ENCODE data around the gene ANKK1. TPM values are rescaled to one million over a fixed set of nuclear protein-coding genes. Genes with fewer than 3 reads are reported as not detected.

Gene ANKK1
- total RNA-seq, 1 donor from 2014 or later, result not detected

DNA sequence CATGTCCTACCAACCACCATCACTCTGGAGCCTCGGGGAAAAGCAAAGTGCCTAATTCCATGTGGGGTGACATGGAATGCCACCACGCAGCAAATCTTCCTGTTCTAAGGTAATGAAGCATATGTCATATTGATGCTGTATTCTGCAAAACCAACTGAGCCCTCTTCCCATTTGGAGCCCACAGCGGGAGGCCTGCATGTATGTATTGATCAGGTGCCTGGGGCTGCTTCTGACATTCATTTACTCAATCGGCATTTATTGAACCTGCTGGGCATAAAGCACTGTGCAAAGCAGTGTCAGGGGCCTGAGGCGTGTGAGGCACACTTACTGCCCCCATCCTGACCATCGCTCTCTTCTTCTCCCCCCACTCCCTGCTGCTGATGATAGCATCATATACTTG is 39.1 kb downstream of the ANKK1 start:
- Histone ChIP-seq H3K4me2 (ENCODE audit: low read length) (no peak overlapping the region), H3K79me2 (ENCODE audit: insufficient read depth, low read length) (no peaks in the 10 kb centered on the region), H4K20me1 (ENCODE audit: insufficient read depth, low read length) (no peaks in the 10 kb centered on the region), H2AFZ (ENCODE audit: low read depth, low read length) (no peak overlapping the region), H3K9ac (ENCODE audit: low read length) (no peak overlapping the region), H3K36me3 (ENCODE audit: insufficient read depth, low read length) (no peaks in the 10 kb centered on the region), H3K27me3 (ENCODE audit: insufficient read depth, low read length) (no peaks in the 10 kb centered on the region), H3K9me3 (ENCODE audit: insufficient read depth, low read depth, low read length) (no peaks in the 10 kb centered on the region), H3K27ac (ENCODE audit: low read depth, low read length) (no peak overlapping the region), H3K4me3 (ENCODE audit: insufficient read depth, low read depth, low read length) (no peak overlapping the region), H3K4me1 (ENCODE audit: insufficient read depth, low read length) (no peaks in the 10 kb centered on the region)
- TF ChIP-seq, protein P1, sequence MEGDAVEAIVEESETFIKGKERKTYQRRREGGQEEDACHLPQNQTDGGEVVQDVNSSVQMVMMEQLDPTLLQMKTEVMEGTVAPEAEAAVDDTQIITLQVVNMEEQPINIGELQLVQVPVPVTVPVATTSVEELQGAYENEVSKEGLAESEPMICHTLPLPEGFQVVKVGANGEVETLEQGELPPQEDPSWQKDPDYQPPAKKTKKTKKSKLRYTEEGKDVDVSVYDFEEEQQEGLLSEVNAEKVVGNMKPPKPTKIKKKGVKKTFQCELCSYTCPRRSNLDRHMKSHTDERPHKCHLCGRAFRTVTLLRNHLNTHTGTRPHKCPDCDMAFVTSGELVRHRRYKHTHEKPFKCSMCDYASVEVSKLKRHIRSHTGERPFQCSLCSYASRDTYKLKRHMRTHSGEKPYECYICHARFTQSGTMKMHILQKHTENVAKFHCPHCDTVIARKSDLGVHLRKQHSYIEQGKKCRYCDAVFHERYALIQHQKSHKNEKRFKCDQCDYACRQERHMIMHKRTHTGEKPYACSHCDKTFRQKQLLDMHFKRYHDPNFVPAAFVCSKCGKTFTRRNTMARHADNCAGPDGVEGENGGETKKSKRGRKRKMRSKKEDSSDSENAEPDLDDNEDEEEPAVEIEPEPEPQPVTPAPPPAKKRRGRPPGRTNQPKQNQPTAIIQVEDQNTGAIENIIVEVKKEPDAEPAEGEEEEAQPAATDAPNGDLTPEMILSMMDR (IDR thresholded peaks at IDR 0.05; ENCODE audit: insufficient read depth, low read depth, low read length), result no peak
- no peak for TF ChIP-seq EZH2 (IDR thresholded peaks at IDR 0.05; ENCODE audit: insufficient read depth, low read length)
- peaks cover 1% of the 10 kb centered on the region for H3K36me3 Mint-ChIP-seq (ENCODE audit: low read depth, unreplicated experiment)
- H3K27ac Mint-ChIP-seq (ENCODE audit: unreplicated experiment), result no peak overlapping the region
- DNase-seq (ENCODE audit: low read depth), result no peak
- no peak overlapping the region for H3K4me3 Mint-ChIP-seq (ENCODE audit: unreplicated experiment)
- H3K9me3 Mint-ChIP-seq (ENCODE audit: unreplicated experiment), result no peaks in the 10 kb centered on the region
- H3K27me3 Mint-ChIP-seq (ENCODE audit: low read depth, unreplicated experiment), result peaks cover 22% of the 10 kb centered on the region
- H3K4me1 Mint-ChIP-seq (ENCODE audit: low read depth, unreplicated experiment), result no peaks in the 10 kb centered on the region
- no peak for FAIRE-seq

DNA sequence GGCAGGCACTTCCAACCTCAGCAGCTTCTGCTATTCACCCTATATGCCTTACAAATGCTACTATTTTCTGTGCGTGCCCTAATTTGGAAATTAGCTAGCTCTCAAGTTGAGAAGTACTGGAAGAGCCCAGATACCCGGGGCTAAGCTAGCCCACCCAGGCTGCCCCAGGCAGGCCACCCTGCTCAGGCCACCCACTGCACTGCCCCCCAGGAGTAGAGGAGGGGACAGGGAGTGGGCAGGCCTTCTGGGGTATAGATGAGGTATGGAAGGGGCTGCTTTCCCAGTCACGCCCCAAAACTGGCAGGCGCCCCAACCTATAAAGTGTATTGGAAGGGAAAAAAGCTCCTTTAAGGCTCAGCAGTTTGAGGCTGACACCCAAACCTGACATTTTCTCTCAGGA is 44.2 kb downstream of the ANKK1 start:
- Histone ChIP-seq H3K9me3 (ENCODE audit: insufficient read depth, low read depth, low read length) (no peaks in the 10 kb centered on the region), H3K4me1 (ENCODE audit: insufficient read depth, low read length) (no peaks in the 10 kb centered on the region), H3K27ac (ENCODE audit: low read depth, low read length) (no peak overlapping the region), H3K79me2 (ENCODE audit: insufficient read depth, low read length) (no peaks in the 10 kb centered on the region), H3K4me3 (ENCODE audit: insufficient read depth, low read depth, low read length) (no peak overlapping the region), H4K20me1 (ENCODE audit: insufficient read depth, low read length) (no peaks in the 10 kb centered on the region), H3K27me3 (ENCODE audit: insufficient read depth, low read length) (peaks cover 3% of the 10 kb centered on the region), H3K4me2 (ENCODE audit: low read length) (no peak overlapping the region), H2AFZ (ENCODE audit: low read depth, low read length) (no peak overlapping the region), H3K9ac (ENCODE audit: low read length) (no peak overlapping the region), H3K36me3 (ENCODE audit: insufficient read depth, low read length) (no peaks in the 10 kb centered on the region)
- Mint-ChIP-seq H3K27me3 (ENCODE audit: low read depth, unreplicated experiment) (peaks cover 39% of the 10 kb centered on the region), H3K4me3 (ENCODE audit: unreplicated experiment) (no peak overlapping the region), H3K9me3 (ENCODE audit: unreplicated experiment) (no peaks in the 10 kb centered on the region), H3K4me1 (ENCODE audit: low read depth, unreplicated experiment) (no peaks in the 10 kb centered on the region), H3K36me3 (ENCODE audit: low read depth, unreplicated experiment) (peaks cover 1% of the 10 kb centered on the region), H3K27ac (ENCODE audit: unreplicated experiment) (no peak overlapping the region)
- FAIRE-seq, result no peak
- TF ChIP-seq, protein P1 (IDR thresholded peaks at IDR 0.05; ENCODE audit: insufficient read depth, low read depth, low read length), result no peak
- TF ChIP-seq EZH2 (IDR thresholded peaks at IDR 0.05; ENCODE audit: insufficient read depth, low read length), result no peak
- no peak for DNase-seq (ENCODE audit: low read depth)

DNA sequence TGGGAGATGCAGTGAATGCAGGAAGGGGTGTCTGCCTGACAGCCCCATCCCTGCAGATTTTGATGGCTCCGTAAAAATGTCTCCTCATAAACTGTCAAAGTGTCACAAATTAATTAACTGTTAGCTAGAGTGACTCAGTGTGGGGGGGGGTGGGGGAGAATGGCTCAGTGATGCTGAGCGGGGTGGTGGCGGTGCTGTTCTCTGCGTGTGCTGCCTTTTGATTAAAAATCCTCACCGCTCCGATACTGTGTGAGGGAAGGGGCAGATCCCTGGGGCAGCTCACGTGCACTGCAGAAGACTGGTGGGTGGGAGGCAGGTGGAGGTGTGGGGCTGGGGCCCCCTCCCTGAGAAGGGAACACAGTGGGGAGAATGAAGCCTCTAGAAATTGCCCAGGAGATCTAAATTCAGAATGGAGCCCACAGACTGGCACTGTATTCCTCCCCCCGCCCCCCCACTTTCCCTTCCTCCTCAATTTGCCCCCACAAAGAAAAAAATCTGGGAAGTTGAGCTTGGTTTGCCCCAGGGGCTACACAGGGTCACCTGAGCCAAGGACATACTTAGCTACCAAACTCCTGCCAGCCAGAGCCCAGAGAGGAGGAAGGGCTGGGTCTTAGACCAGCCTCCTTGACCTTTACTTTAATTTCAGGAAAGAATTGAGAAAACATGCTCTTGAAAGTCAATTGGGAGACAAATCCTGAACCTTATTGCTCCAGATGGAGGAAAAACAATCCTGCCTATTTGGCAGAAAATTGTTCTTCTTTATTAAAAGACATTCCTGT is 47.8 kb downstream of the ANKK1 start:
- Histone ChIP-seq H3K9me3 (ENCODE audit: insufficient read depth, low read depth, low read length) (no peaks in the 10 kb centered on the region), H3K9ac (ENCODE audit: low read length) (no peak overlapping the region), H4K20me1 (ENCODE audit: insufficient read depth, low read length) (no peaks in the 10 kb centered on the region), H3K4me2 (ENCODE audit: low read length) (no peak overlapping the region), H3K4me3 (ENCODE audit: insufficient read depth, low read depth, low read length) (no peak overlapping the region), H2AFZ (ENCODE audit: low read depth, low read length) (no peak overlapping the region), H3K27me3 (ENCODE audit: insufficient read depth, low read length) (peaks cover 3% of the 10 kb centered on the region), H3K27ac (ENCODE audit: low read depth, low read length) (no peak overlapping the region), H3K79me2 (ENCODE audit: insufficient read depth, low read length) (no peaks in the 10 kb centered on the region), H3K36me3 (ENCODE audit: insufficient read depth, low read length) (no peaks in the 10 kb centered on the region), H3K4me1 (ENCODE audit: insufficient read depth, low read length) (no peaks in the 10 kb centered on the region)
- H3K27me3 Mint-ChIP-seq (ENCODE audit: low read depth, unreplicated experiment), result peaks cover 46% of the 10 kb centered on the region
- peaks cover 1% of the 10 kb centered on the region for H3K36me3 Mint-ChIP-seq (ENCODE audit: low read depth, unreplicated experiment)
- no peak for TF ChIP-seq EZH2 (IDR thresholded peaks at IDR 0.05; ENCODE audit: insufficient read depth, low read length)
- TF ChIP-seq, protein P1 (IDR thresholded peaks at IDR 0.05; ENCODE audit: insufficient read depth, low read depth, low read length), result no peak
- H3K4me1 Mint-ChIP-seq (ENCODE audit: low read depth, unreplicated experiment), result no peaks in the 10 kb centered on the region
- DNase-seq (ENCODE audit: low read depth), result no peak
- no peak for FAIRE-seq
- H3K4me3 Mint-ChIP-seq (ENCODE audit: unreplicated experiment), result no peak overlapping the region
- no peaks in the 10 kb centered on the region for H3K9me3 Mint-ChIP-seq (ENCODE audit: unreplicated experiment)
- no peak overlapping the region for H3K27ac Mint-ChIP-seq (ENCODE audit: unreplicated experiment)
